ENCODE measurements around the gene CRISP2. TPM values are rescaled to one million over a fixed set of nuclear protein-coding genes. Genes with fewer than 3 reads are reported as not detected.

CRISP2 gene
- total RNA-seq, 4 donors from 2014 or later, result 0.81 to 0.91 TPM; not detected in 2

DNA sequence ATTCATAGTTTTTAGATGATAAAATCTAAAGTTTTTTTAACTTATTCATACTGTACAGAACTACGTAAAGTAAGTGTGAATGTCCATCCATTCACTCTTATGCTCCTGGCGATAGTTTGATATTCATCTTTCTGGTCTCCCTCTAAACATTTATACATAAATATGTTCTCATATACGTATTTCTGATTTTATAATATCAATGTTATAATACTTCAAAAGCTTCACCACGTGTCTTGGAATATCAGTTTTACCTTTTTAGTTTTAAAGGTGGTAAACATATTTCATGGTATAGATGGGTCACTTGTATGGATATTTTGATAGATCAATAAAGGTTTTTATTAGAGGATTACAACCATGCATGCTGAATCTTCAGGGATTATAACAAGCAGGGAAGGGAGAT lies 66.4 kb downstream of the CRISP2 start:
- H3K4me3 ChIP-seq (ENCODE audit: low read depth, poor library complexity, severe bottlenecking), result no peak overlapping the region
- WGBS, 2 donors, result 76 to 84% methylated on average over 4 of the region's 4 CpGs
- intact Hi-C loops (cut with DNase I; ENCODE audit: low total_unique reads), result no loop called here
- TF ChIP-seq POLR2A (IDR thresholded peaks at IDR 0.05), result no peak
- TF ChIP-seq, protein P1, sequence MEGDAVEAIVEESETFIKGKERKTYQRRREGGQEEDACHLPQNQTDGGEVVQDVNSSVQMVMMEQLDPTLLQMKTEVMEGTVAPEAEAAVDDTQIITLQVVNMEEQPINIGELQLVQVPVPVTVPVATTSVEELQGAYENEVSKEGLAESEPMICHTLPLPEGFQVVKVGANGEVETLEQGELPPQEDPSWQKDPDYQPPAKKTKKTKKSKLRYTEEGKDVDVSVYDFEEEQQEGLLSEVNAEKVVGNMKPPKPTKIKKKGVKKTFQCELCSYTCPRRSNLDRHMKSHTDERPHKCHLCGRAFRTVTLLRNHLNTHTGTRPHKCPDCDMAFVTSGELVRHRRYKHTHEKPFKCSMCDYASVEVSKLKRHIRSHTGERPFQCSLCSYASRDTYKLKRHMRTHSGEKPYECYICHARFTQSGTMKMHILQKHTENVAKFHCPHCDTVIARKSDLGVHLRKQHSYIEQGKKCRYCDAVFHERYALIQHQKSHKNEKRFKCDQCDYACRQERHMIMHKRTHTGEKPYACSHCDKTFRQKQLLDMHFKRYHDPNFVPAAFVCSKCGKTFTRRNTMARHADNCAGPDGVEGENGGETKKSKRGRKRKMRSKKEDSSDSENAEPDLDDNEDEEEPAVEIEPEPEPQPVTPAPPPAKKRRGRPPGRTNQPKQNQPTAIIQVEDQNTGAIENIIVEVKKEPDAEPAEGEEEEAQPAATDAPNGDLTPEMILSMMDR (IDR thresholded peaks at IDR 0.05), result no peak
- DNase-seq (ENCODE audit: low spot score in 2 of 2), result no peak

DNA sequence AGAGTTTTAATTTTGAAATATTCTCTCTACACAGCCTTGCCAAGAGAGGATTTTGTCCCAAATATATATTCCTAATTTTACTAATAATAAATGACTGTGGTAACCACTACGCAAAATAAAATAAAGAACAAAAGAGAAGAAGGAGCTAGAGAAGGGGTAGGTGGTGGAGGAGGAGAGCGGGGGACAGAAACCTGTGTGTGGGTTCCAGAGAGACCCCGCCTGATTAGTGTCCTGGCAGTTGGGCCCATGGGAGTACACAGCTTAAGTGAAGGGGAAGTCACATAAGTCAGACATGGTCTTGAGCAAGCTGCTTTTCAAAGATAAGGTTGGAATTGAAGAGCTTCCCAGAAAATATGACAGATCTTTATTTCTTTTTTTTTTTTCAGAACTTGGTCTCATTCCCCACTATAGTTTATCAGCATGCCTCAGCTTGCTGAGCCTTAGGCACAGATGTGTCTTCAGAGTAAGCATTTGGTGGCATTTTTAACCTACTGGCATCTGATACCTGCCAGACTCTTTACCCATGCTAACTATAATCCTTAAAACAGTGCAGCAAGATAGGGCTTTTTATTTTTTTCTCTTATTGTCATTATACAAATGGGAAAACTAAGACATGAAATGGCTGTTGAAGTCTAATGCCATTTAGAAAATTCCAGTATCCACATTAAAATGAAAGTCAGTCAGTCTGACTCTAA lies 67.1 kb downstream of the CRISP2 start:
- no peak overlapping the region for H3K4me3 ChIP-seq (ENCODE audit: low read depth, poor library complexity, severe bottlenecking)
- no peak for TF ChIP-seq POLR2A (IDR thresholded peaks at IDR 0.05)
- TF ChIP-seq, protein P1 (IDR thresholded peaks at IDR 0.05), result no peak
- intact Hi-C loops (cut with DNase I; ENCODE audit: low total_unique reads), result no loop called here
- DNase-seq (ENCODE audit: low spot score in 2 of 2), result no peak
- 80 to 81% methylated on average over 3 of the region's 3 CpGs for WGBS, 2 donors

DNA sequence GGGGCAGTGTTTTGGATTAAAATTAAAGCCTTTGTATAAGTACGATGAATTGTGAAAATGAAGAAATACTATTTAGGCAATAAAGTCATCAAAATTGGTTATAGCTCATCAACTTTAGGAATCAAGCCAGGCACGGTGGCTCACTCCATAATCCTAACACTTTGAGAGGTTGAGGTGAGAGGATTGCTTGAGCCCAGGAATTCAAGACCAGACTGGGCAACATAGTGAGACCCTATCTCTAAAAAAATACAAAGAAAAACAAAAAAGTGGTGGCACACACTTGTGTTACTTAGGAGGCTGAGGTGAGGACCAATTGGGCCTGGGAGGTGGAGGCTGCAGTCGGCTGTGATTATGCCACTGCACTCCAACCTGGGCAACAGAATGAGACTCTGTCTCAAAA lies 68.2 kb downstream of the CRISP2 start:
- DNase-seq (ENCODE audit: low spot score in 2 of 2), result no peak
- no peak overlapping the region for H3K4me3 ChIP-seq (ENCODE audit: low read depth, poor library complexity, severe bottlenecking)
- intact Hi-C loops (cut with DNase I; ENCODE audit: low total_unique reads), result no loop called here
- 71 to 87% methylated on average over 3 of the region's 3 CpGs for WGBS, 2 donors
- TF ChIP-seq, protein P1 (IDR thresholded peaks at IDR 0.05), result no peak
- TF ChIP-seq POLR2A (IDR thresholded peaks at IDR 0.05), result no peak

Other genes with a start within 250 kb of the CRISP2 start
- gene GLYATL3, start 213.6 kb downstream of the CRISP2 start, total RNA-seq, result not detected
- gene C6orf141, start 162.9 kb downstream of the CRISP2 start, total RNA-seq, result 10 to 100 TPM in 2 of 4 donors, 1 to 10 TPM in 2; 4.2 to 25.6 (median 9.5) TPM
- not detected for gene RHAG, start 76.7 kb downstream of the CRISP2 start, total RNA-seq
- gene CRISP3, start 30.8 kb upstream of the CRISP2 start, total RNA-seq, result 10 to 100 TPM in 1 of 4 donors, 1 to 10 TPM in 3; 4.1 to 17.0 (median 5.9) TPM
- not detected for gene PGK2, start 73.7 kb upstream of the CRISP2 start, total RNA-seq
- gene CRISP1, start 153.0 kb upstream of the CRISP2 start, total RNA-seq, result not detected

All from lower leg skin (tissue), 4 donors.